ENCODE results near the gene PIK3R1.

DNA sequence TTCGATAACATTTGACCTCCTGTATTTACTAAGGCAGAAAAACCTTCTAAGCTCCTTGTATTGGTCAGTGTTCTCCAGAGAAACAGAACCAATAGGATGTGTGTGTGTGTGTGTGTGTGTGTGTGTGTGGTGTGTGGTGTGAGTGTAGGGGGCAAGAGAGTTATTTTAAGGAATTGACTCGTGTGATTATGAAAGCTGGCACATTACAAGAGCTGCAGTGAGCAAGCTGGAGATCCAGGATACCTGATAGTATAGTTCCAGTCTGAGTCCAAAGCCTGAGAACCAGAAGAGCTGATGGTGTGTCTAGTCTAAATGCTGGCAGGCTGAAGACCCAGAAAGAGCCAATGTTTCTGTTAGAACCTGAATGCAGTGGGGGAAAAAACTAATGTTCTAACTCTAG, 21.2 kb upstream of the PIK3R1 start:
- no peak for TF ChIP-seq POLR2A (IDR thresholded peaks at IDR 0.05)
- TF ChIP-seq, protein P1, sequence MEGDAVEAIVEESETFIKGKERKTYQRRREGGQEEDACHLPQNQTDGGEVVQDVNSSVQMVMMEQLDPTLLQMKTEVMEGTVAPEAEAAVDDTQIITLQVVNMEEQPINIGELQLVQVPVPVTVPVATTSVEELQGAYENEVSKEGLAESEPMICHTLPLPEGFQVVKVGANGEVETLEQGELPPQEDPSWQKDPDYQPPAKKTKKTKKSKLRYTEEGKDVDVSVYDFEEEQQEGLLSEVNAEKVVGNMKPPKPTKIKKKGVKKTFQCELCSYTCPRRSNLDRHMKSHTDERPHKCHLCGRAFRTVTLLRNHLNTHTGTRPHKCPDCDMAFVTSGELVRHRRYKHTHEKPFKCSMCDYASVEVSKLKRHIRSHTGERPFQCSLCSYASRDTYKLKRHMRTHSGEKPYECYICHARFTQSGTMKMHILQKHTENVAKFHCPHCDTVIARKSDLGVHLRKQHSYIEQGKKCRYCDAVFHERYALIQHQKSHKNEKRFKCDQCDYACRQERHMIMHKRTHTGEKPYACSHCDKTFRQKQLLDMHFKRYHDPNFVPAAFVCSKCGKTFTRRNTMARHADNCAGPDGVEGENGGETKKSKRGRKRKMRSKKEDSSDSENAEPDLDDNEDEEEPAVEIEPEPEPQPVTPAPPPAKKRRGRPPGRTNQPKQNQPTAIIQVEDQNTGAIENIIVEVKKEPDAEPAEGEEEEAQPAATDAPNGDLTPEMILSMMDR (IDR thresholded peaks at IDR 0.05), result no peak

Measured in body of pancreas (tissue), 4 donors.